NCI-H345 (cell line): ENCODE results near the gene TBK1.
"Not testable (repeated sequence)": the region's sequence is repeated elsewhere in the genome, so short reads cannot be mapped to it uniquely, and the experiment has no call there.

ENCODE experiments used
- DNase-seq: peaks from one replicate; lab custom pipeline; 2025; lab: John Stamatoyannopoulos, UW

The TBK1 gene

GRCh38 chr12:64497484-64497883 lies 45.6 kb downstream of the TBK1 start:
- no peak for DNase-seq

GRCh38 chr12:64497903-64498302 lies 46.0 kb downstream of the TBK1 start:
- DNase-seq, result no peak

GRCh38 chr12:64500394-64500793 lies 48.5 kb downstream of the TBK1 start:
- no peak for DNase-seq

- no peak for DNase-seq
These were observed 49.6 kb downstream of the TBK1 start for GRCh38 chr12:64501486-64501885.

- DNase-seq, result no peak
These were observed 55.0 kb downstream of the TBK1 start for GRCh38 chr12:64506955-64507354.

- DNase-seq, result no peak
These were observed 58.7 kb downstream of the TBK1 start for GRCh38 chr12:64510667-64511066.

- DNase-seq, result no peak
These were observed 66.5 kb downstream of the TBK1 start for GRCh38 chr12:64518396-64518795.

- DNase-seq, result no peak
These were observed 69.9 kb downstream of the TBK1 start for GRCh38 chr12:64521833-64522232.

- peak; percentile 48 for DNase-seq
These were observed 70.4 kb downstream of the TBK1 start for GRCh38 chr12:64522316-64522715.

GRCh38 chr12:64522807-64523206 lies 70.9 kb downstream of the TBK1 start:
- no peak for DNase-seq

GRCh38 chr12:64523565-64524444 lies 71.9 kb downstream of the TBK1 start:
- DNase-seq, result not testable (repeated sequence)

GRCh38 chr12:64525461-64526160 lies 73.7 kb downstream of the TBK1 start:
- DNase-seq, result no peak

- DNase-seq, result no peak
These were observed 74.9 kb downstream of the TBK1 start for GRCh38 chr12:64526859-64527258.

- peak; percentile 56 for DNase-seq
These were observed 76.7 kb downstream of the TBK1 start for GRCh38 chr12:64528616-64529015.

- DNase-seq, result no peak
These were observed 78.6 kb downstream of the TBK1 start for GRCh38 chr12:64530566-64530965.

GRCh38 chr12:64531665-64532334 lies 79.9 kb downstream of the TBK1 start:
- DNase-seq, result no peak

- no peak for DNase-seq
These were observed 80.9 kb downstream of the TBK1 start for GRCh38 chr12:64532734-64533351.

GRCh38 chr12:64534672-64535199 lies 82.8 kb downstream of the TBK1 start:
- no peak for DNase-seq

- no peak for DNase-seq
These were observed 86.2 kb downstream of the TBK1 start for GRCh38 chr12:64538121-64538520.

GRCh38 chr12:64542409-64543047 lies 90.6 kb downstream of the TBK1 start:
- not testable (repeated sequence) for DNase-seq

- DNase-seq, result peak; percentile 71
These were observed 92.6 kb downstream of the TBK1 start for GRCh38 chr12:64544371-64545080.
